Kidney epithelial cell (primary cell): Measurements from ENCODE around the gene LIMD2. TPM values are rescaled to one million over a fixed set of nuclear protein-coding genes. Genes with fewer than 3 reads are reported as not detected.

Experiments
- DNase-seq: peaks from one replicate; pipeline ENCODE4 v3.0.0-alpha.2; 2010; ENCODE audit warnings: low read depth
- H3K27me3 ChIP-seq: 2 replicates; pipeline ENCODE4 v1.6.0; 2011; ENCODE audit warnings: low read length; ENCODE audit not compliant: control insufficient read depth, insufficient read depth
- H3K36me3 ChIP-seq: 2 replicates; pipeline ENCODE4 v1.5.1; 2011; ENCODE audit warnings: low read length; ENCODE audit not compliant: control insufficient read depth, insufficient read depth
- H3K4me3 ChIP-seq: 2 replicates; pipeline ENCODE4 v1.5.1; 2011; ENCODE audit warnings: low read depth, mild to moderate bottlenecking, control low read depth, low read length
- total RNA-seq: library from RNA; depleted of rRNA; stranded (reverse); fragments of >200 nt; gene quantifications from 2 replicates; pipeline ENCODE4 v1.2.3, GENCODE V29; 2015
- TF ChIP-seq, protein P1 (sequence below): IDR thresholded peaks from 2 replicates; pipeline ENCODE4 v1.5.1; 2011; ENCODE audit warnings: mild to moderate bottlenecking, moderate library complexity, low read length, control low read depth, inconsistent platforms; ENCODE audit not compliant: insufficient read depth, poor library complexity, severe bottlenecking

The LIMD2 gene
- total RNA-seq, 1 donor from 2014 or later: 158 TPM

DNA sequence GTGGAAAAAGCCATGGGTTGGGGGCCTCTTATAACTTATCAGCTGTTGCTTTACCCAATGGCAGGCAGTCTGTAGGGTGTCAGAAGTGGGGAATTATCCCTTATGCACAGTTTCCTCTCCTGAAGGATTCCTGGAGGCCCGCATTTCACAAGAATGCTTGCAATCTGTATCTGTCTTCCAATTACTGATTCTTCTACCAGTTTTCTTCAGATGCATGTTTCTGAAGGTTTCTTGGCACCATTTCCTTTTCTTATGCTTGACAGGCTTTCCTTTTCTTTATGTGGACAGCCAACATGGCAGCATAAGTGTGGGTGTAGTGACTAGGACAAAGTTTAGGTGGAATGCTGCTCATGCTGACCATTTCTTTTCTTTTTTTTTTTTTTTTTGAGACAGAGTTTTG lies 41.6 kb downstream of the LIMD2 start:
- TF ChIP-seq, protein P1, sequence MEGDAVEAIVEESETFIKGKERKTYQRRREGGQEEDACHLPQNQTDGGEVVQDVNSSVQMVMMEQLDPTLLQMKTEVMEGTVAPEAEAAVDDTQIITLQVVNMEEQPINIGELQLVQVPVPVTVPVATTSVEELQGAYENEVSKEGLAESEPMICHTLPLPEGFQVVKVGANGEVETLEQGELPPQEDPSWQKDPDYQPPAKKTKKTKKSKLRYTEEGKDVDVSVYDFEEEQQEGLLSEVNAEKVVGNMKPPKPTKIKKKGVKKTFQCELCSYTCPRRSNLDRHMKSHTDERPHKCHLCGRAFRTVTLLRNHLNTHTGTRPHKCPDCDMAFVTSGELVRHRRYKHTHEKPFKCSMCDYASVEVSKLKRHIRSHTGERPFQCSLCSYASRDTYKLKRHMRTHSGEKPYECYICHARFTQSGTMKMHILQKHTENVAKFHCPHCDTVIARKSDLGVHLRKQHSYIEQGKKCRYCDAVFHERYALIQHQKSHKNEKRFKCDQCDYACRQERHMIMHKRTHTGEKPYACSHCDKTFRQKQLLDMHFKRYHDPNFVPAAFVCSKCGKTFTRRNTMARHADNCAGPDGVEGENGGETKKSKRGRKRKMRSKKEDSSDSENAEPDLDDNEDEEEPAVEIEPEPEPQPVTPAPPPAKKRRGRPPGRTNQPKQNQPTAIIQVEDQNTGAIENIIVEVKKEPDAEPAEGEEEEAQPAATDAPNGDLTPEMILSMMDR: no peak
- no peak for DNase-seq
- no peaks in the 10 kb centered on the region for H3K27me3 ChIP-seq
- no peak overlapping the region for H3K4me3 ChIP-seq
- H3K36me3 ChIP-seq: no peaks in the 10 kb centered on the region

DNA sequence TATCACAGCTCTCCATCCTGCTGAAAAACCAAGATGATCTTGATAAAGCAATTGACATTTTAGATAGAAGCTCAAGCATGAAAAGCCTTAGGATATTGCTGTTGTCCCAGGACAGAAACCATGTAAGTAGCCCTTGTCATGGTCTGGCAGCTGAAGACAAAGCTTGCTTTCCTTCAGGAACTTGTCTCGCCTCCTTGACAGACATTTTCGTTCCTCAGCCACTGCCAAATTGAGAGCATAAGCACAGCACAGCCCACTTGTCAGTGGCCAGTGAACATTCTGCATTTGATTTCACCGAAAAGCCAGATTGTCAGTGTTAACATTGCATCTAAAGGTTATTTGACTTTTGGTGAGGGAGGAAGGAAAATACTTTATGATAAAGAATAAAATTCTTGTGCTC lies 42.1 kb downstream of the LIMD2 start:
- TF ChIP-seq, protein P1: no peak
- no peaks in the 10 kb centered on the region for H3K27me3 ChIP-seq

DNA sequence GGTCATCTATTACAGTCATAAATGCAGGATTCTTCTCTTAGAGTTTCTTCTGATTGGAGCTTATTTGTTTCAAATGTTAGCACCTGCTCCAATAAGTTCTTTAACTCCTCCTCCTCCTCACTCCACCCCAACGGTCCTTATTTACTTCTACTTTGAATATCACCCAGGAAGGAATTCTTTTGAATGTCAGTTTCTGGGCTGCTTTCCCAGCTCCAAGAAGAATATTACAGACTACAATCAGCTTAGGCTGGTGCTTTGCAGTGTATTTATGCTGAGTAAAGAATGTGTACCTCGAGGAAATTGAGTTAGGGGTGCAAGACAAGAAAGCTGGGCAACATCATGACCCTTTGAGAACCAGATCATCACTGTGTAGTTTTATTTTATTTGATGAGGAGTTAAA lies 46.9 kb downstream of the LIMD2 start:
- no peak for DNase-seq
- H3K4me3 ChIP-seq: no peak overlapping the region

More for the DNA sequence above, 42.1 kb downstream of the LIMD2 start:
- H3K36me3 ChIP-seq: no peaks in the 10 kb centered on the region
- DNase-seq: no peak
- no peak overlapping the region for H3K4me3 ChIP-seq

DNA sequence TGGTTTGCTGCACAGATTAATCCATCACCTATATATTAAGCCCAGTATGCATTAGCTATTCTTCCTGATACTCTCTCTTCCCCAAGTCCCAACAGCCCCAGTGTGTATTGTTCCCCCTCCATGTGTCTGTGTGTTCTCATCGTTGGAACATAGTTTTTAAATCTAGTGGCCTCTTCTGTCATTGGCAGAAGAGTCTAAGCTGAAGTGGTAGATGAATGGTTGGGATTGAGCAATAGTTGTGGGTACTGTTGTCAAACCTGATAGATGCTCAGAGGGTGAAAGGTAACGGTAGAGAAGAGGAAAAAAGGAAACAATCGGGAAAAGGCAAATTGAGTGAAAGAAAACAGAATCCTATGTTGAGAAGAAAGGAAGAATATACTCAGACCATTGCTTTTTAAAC lies 47.8 kb downstream of the LIMD2 start:
- H3K27me3 ChIP-seq: no peaks in the 10 kb centered on the region
- no peaks in the 10 kb centered on the region for H3K36me3 ChIP-seq
- TF ChIP-seq, protein P1: no peak
- no peak for DNase-seq
- H3K4me3 ChIP-seq: no peak overlapping the region

More for the DNA sequence above, 46.9 kb downstream of the LIMD2 start:
- no peaks in the 10 kb centered on the region for H3K27me3 ChIP-seq
- no peaks in the 10 kb centered on the region for H3K36me3 ChIP-seq
- TF ChIP-seq, protein P1: no peak

DNA sequence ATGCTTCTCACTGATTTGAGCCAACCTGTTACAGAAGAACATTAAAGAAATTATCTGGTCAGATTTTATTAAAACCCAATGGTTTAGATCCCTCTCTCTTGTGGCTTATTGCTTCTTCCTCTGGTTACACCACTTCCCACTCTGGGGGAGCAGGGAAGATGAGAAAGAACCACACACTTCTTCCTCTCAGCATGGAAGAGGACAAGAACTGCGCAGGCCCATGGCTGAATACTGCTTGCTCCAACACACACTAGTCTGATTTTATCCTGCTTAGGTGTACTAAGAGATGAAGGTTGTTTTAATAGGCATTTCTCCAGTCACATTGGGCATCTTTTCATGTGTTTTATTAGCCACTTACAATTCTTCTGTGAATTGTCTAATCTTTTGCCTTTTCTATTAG lies 50.1 kb downstream of the LIMD2 start:
- no peak overlapping the region for H3K4me3 ChIP-seq
- no peaks in the 10 kb centered on the region for H3K36me3 ChIP-seq
- TF ChIP-seq, protein P1: no peak
- DNase-seq: no peak
- no peaks in the 10 kb centered on the region for H3K27me3 ChIP-seq

DNA sequence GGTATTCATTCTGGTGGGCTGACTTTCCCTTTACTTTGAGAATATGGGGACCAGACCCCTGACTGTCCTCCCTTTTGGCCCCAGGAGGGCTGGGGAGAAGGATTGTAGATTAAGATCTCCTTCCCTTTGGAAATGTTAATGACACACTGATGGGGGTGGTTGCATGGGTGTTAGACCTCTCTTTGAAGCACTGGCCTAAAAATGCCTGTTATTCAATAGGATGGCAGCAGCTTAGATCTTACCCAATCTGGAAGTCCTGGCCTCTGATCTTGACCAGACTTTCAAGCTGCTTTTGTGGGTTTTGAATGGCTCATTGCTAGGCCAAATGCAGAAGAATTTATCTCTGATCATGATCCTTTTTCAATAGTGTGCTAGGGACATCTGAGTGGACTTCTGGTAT lies 52.0 kb downstream of the LIMD2 start:
- no peaks in the 10 kb centered on the region for H3K27me3 ChIP-seq
- no peak for DNase-seq
- no peak overlapping the region for H3K4me3 ChIP-seq
- TF ChIP-seq, protein P1: no peak
- H3K36me3 ChIP-seq: no peaks in the 10 kb centered on the region
